ENCODE data around the gene VPS4A.
"Not testable (repeated sequence)": the region's sequence is repeated elsewhere in the genome, so short reads cannot be mapped to it uniquely, and the experiment has no call there.

The VPS4A gene

DNA sequence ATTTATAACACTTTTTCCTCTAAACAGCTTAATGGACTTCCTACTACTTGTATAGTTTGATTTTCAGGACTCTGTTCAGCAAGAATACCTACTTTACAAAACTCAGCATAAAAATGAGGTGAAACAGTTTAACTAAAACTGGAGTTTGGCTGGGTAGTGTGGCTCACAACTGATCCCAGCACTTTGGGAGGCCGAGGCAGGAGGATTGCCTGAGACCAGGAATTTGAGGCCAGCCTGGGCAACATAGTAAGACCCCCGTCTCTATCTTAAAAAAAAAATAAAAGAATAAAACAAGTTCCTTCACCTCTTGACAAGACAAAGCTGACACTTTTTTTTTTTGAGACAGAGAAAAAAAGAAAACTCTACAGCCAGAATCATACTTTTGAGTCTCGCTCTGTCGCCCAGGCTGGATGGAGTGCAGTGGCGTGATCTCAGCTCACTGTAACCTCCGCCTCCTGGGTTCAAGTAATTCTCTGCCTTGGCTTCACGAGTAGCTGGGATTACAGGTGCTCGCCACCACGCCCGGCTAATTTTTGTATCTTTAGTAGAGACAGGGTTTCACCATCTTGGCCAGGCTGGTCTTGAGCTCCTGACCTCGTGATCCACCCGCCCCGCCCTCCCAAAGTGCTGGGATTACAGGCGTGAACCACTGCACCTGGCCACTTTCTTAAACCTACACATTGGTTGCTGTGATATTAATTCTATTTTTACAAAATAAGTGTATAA lies 16.6 kb downstream of the VPS4A start:
- no peak for DNase-seq (ENCODE audit: low read depth)

DNA sequence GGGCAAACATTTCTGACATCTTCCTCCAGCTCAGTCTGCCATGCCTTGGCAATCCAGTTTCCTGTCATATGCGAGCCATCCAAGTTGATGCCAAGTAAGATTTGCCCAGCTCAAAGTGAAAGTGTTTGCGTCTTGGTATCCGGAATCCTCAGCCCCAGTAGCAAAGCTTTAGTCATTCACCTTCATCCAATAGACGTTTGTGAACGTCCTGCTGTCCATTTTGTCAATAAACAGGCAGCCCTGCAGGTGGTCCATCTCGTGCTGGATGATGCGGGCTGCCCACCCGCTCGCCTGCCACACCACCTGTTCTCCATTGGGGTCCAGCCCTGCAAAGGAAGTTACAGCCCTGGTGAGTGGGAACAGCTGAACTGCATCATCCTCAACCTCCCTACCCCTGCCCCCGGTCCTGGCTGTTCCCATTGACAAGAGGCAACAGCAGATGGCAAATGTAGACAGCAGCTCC lies 17.7 kb downstream of the VPS4A start:
- no peak for DNase-seq (ENCODE audit: low read depth)

DNA sequence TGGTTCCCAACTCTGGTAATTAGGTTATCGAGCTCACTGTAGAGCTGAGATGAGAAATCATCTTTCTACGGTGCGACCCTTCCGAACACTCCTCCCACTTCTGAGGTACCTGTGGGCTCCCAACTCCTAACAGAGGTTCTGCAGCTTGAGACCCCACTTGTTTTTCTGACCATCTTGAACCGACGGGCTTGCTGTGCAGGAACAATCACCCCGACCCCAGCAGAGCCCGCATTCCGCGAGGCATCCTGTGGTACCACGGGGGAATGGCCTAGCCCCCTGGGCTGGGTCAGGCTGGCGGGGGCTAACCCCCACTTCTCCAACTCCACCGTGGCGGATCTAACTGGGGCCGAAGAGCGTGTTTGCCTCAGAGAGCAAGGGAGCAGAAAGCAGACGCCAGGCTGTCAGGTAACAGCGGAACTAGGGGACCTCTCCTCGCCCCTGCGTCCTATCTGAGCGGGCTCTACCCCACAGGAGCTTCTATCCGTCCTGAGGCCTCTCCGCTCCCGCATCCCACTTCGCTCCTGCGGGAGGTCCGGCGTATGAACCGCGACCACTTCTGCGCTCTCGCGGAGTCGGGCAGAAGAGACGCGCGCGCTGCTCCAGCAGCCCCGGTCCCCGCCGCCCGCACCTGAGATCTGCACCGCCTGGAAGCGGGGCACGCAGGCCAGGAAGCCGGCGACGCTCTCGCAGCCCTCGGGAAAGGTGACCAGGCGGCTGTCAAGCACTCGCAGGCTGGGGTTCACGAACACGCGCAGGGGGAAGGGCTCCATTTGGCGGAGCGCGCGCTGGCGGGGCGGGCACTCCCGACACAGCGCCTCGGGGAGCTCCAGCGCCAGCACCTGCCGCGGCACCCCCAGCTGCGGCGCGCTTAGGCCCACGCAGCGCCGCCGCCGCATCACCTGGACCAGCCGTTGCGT lies 18.5 kb downstream of the VPS4A start:
- no peak for DNase-seq (ENCODE audit: low read depth)

DNA sequence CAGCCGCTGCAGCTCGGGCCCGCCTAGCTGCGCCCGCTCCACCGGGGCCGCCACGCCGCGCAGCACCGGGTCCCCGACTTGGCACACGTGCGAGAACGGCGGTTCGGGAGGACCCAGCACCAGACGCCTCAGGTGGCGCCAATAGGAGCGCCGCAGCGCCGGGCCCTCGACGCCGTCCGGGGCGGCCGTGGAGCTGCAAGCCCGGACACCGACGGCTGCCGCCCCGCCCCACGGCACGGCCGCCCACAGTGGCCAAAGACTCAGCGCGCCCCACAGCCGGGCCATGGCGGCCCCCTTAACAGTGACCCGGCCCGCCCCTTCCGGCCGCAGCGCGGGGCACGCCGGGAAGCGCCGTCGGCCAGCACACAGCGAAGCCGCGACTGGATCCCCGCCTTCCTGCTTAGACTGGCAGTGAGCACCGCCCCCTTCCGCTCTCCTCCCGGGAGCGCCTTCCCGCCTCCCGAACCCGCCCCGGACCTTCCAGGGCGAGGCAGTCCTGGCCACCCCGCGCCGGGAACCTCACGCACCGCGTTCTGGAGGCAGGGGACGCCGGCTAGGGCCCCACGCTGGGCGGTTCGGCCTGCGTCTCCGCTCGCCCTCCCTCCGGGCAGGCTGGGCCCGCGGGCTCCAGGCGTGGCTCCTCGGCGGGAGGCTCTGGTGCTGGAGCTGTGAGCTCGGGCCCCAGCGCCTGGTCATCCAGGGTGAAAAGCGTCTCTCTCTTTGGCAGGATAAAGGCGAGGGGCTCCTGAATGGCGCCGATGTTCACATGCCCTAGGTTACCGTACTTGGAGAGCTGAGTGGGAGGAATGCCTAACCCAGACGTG lies 19.3 kb downstream of the VPS4A start, which contains the start of gene PDF:
TSS of gene PDF (minus strand) at position 303 of the 824 bp plus-strand sequence. CDS start at position 285, 18 bp downstream.
- peak; percentile 67 for DNase-seq (ENCODE audit: low read depth)

DNA sequence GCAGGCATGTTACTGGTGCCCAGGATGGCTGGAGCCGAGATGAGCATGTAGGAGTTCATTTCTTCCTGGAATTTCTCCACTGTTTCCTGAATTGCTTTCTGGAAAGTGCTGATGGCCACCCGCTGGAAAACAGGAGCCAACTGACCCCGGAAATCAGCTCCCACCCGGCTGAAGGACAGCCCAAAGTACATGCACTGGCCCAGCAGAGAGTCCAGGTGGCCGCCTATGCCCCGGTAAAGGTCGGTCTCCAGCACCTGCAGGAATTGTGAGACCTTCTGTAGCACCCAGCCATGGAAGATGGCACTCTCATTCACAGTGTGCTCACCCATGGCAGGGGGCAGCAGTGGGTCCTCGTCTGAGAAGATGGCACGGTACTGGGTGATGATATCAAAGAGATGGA lies 23.5 kb downstream of the VPS4A start:
- DNase-seq (ENCODE audit: low read depth), result no peak

DNA sequence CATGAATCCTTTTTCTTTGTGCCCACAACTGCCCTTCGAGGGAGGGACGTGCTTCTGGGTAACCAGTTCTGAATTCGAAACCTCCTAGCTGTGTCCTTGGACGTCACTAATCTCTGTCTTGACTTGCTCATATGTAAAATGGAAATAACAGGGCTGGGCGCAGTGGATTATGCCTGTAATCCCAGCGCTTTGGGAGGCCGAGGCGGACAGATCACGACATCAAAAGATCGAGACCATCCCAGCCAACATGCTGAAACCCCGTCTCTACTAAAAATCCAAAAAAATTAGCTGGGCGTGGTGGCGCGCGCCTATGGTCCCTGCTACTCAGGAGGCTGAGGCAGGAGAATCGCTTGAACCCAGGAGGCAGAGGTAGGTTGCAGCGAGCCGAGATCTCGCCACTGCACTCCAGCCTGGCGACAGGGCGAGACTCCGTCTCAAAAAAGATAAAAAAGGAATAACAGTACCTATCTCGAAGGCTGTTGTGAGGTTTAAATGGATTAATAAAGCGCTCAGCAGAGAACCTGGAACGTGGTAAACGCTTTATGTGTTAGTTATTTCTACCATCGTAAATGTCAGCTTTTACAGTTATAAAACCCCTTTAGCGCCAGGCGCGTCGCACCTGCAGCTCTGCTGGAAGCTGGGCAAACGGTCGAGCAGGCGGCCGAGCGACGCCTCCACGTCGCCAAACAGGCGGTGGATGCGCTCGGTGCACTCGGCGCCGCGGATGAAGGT lies 27.6 kb downstream of the VPS4A start:
- no peak for DNase-seq (ENCODE audit: low read depth)

DNA sequence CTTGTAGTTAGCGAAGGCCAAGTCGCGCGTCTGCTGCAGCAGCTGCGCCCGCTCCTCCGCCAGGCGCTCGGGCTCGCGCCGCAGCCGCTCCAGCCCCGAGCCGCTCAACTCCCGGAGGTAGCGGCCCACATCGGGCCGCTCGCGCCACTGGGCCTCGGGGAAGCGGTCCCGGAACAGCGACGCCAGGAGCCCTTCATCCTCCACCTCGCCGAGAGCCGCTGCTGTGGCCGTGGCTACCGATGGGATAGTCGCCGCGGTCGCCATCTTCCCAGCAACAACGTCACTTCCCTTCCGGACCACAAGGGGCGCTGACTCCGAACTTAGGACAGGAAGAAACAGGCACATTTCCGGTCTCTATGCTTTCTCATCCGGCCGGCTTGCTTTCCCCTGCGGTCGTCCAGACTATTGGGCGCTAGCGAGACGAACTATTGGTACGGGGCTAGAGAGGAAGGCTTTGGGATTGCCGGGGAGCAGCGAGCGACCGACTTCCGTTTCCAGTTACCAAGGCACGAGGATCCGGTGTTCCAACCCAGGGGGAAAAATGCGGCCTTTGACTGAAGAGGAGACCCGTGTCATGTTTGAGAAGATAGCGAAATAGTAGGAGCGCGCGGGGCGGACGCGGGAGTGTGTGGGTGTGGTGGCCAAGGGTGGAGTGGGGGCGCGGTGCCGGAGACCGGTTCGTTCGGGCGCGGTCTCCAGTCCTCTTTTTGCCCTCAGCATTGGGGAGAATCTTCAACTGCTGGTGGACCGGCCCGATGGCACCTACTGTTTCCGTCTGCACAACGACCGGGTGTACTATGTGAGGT lies 28.3 kb downstream of the VPS4A start, which contains the start of the genes COG8 and NIP7:
TSS of gene COG8 (minus strand) at position 276 of the 806 bp plus-strand sequence. CDS start at position 264, 12 bp downstream.
TSS of gene NIP7 (plus strand) at position 484 of the 806 bp plus-strand sequence. CDS start at position 542, 58 bp downstream.
- DNase-seq (ENCODE audit: low read depth), result peak; percentile 86

DNA sequence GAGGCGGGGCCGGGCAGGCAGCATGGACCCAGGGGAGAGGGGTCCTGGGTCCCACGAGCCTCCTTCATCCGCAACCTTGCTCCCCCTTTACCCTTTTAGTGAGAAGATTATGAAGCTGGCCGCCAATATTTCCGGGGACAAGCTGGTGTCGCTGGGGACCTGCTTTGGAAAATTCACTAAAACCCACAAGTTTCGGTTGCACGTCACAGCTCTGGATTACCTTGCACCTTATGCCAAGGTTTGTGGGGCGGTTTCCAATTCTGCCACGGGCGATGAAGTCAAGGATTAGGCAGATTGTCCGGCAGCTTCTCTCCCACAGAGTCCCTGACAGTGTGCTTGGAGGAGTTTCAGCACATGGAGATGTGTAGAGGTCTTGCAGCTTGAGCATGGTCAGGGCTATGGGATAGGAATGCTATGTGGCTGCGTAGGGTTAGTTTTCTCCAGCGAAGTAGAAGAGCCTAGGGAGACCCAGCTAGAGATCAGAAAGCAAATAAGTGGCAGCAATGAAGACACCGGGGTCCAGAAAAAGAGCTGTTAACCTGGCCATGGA lies 29.0 kb downstream of the VPS4A start:
- no peak for DNase-seq (ENCODE audit: low read depth)

DNA sequence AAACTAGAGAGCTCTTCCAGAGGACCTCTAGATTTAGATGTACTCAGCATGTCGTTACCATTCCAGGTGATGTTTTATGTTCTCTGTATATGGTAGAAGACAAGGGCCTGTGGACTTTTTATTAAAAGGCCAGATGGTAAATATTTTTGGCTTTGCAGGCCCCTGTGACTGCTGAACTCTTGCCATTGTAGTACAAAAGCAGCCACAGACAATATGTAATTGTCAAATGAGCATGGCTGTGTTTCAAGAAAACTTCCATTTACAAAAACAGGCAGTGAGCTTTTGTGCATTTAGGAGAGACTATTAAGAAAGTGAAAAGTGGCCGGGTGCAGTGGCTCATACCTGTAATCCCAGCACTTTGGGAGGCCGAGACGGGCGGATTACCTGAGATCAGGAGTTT lies 33.0 kb downstream of the VPS4A start:
- DNase-seq (ENCODE audit: low read depth), result no peak

DNA sequence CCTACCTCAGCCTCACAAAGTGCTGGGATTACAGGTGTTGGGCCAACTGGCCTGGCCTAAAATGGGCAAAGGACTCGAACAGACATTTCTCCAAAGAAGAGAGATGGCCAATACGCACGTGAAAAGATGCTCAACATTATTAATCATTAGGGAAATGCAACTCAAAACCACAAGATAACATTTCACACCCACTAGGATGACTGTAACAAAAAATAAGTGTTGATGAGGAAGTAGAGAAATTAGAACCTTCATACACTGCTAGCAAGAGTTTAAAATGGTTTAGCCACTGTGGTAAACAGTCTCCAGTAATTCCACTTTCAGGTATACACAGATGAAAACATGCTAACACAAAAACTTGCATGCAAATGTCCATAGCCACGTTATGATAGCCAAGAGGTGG lies 34.8 kb downstream of the VPS4A start:
- DNase-seq (ENCODE audit: low read depth), result no peak

DNA sequence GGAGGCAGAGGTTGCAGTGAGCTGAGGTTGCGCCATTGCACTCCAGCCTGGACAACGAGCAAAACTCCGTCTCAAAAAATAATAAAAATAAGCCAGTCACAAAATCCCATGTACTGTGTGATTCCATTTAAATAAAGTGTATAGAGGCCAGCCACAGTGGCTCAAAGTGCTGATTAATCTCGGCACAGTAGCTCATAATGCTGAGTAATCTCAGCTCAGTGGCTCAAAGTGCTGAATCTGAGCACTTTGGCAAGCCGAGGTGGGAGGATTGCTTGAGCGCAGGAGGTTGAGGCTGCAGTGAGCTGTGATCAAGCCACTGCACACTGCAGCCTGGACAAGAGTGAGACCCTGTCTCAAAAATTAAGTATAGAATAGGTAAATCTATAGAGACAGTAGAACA lies 35.5 kb downstream of the VPS4A start:
- no peak for DNase-seq (ENCODE audit: low read depth)

DNA sequence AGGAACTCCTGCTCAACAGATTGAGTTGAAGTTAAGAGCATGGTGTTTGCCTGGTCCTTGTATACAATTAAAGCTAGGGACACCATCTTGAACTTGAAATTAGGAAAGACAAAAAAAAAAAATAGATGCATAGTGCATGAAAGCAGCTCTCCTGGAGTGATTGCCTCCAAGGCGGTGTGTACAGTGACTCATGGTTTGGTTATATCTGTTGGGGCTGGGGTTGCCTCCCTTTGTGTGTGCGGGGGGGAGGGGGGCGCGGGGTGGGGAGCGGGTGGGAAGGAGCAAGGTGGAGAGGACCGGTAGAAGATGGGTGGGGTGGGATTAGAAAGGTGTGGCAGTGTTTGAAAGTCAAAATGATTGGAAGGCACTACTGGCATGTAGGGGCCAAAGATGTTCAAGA lies 37.1 kb downstream of the VPS4A start:
- no peak for DNase-seq (ENCODE audit: low read depth)

DNA sequence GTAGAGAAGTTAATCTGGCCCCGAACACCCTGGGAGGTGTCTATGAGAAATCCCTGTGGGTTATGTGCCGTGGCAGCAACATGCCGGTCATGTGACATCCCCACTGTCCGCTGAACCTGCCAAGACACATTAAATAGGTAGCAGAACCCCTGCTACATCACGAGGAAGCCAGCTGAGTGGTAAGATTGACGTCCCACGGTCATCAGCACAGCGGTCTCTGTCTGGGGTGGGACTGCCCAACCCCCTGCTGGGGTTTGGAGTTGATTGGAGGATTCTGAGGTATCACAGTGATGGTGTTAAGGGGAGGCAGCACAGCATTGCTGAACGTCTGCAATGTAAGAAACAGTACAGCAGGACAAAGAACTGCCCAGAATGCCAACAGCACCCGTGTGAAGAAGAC lies 38.4 kb downstream of the VPS4A start:
- DNase-seq (ENCODE audit: low read depth), result no peak

DNA sequence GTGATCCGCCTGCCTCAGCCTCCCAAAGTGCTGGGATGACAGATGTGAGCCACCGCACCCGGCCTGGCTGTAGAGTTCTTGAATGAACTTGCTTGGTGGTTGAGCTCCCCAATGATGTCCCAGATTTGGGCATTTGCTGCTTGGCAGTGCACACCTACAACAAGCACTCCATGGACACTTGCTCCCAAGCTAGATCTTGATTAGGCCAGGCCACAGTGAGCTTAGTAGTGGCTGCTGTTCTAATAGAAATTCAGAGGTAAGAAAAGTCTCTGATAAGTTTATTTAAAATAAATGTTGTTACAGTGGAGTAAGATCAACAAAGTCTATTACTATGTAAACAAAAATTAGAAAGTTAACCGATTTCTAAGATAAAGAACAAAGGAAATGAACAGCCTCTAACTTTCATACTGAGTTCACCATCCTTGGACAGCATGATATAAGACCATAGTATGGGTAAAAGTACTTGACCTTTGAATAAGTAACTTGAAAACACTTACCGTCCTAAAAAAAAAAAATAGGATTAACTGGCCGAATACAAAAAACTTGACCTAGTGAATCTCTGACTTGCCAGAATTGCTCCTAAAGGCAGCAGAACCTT lies 39.5 kb downstream of the VPS4A start:
- DNase-seq (ENCODE audit: low read depth), result no peak

DNA sequence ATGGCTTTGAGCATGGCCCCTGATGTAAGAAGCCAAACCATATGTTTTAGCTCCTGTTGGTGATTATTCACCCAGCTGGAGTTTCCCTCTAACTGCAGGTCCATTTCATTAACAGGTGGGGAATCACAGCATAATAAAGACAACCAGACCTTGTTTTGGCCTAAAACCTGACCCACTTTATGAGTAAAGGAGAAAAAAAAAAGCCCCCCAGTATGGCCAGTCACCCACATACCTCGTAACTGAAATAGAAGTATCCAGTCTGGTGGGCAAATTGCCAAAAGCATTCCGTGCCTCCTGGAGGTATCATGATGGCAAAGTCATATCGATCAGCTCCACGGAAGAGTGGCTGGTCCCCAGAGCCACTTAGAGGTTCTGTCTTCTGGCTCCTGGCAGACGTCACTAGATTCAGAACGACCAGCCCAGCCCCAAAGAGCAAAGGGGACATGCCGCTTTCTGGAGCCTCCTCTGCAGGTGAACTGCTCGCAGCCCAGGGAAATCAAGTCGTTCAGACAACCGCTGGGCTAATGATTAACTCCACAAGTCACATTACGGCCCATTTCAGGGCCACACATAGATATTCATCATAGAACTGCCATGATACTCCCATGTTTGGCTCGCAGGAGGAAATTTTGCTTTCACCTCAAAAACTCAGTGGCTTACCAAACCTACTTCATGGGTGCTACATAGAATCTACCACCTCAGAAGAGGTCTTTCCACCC lies 40.3 kb downstream of the VPS4A start, which contains the start of gene TMED6:
TSS of gene TMED6 (minus strand) at position 478 of the 719 bp plus-strand sequence. CDS start at position 445, 33 bp downstream.
- no peak for DNase-seq (ENCODE audit: low read depth)

DNA sequence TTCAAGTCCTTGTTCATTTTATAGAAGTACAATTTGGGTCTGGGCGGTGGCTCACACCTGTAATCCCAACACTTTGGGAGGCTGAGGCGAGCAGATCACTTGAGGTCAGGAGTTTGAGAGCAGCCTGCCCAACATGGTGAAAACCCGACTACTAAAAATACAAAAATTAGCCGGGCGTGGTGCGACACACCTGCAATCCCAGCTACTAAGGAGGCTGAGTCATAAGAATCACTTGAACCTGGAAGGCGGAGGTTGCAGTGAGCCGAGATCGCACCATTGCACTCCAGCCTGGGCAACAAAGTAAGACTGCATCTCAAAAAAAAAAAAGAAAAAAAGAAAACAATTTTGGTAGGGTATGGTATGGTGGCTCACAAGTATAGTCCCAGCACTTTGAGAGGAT lies 48.9 kb downstream of the VPS4A start:
- DNase-seq (ENCODE audit: low read depth), result not testable (repeated sequence)

DNA sequence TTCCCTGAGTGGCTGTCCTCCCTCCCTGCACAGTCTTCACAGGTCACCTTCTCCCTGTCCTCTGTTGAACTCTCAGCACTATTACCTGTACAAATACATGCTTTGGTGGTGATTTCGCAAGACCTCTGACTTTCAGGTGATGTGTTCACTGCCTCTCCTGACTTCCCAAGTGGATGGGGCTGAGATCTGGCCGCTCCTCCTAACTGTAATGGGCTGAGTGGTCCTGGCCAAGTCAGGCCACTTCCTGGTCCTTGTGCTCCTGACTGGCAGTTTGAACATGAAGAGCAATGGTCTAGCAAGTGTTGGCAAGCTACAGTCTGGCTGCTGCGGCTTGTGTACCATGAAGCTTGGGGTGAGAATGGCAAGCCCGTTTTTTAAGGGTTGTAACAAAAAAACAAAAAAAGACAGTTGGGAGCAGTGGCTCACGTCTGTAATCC lies 52.1 kb downstream of the VPS4A start:
- no peak for DNase-seq (ENCODE audit: low read depth)

DNA sequence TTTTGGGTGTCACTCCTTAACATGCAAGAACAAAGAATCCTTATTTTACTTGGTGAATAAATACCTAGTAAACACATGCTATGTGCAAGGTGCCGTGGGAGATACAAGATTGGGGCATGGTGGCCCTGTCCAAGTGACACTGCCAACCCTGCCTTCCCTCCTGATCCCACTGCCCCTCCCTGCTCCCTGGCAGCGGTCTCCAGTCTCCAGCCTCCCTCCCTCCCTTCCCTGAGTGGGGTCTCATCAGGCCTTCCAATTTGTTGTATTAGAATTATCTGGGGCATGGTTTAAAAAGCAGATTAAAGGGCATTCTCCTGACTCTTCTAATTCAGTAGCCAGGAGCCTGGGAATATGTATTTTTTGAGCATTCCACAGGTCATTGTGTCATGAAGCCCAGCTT lies 52.9 kb downstream of the VPS4A start:
- DNase-seq (ENCODE audit: low read depth), result no peak

DNA sequence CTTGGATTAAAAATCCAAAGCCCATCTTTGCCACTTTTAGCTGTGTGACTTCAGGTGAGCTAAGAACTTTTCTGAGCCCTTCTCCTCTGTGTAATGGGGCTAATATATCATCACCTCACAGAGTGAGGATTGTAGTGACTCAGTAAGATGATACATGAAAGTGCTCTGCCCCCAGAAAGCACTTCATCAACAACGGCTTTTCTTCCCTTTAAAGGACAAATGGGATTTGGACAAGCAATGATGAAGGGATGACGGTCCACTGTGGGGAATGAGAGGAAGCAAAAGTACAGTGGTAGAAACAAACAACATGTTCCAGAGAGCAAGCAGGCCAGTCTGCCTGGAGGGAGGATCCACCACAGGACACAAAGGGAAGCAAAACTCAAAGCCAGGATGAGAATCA lies 54.8 kb downstream of the VPS4A start:
- DNase-seq (ENCODE audit: low read depth), result no peak
